Measurements from ENCODE around the gene CNGA2. TPM values are rescaled to one million over a fixed set of nuclear protein-coding genes. Genes with fewer than 3 reads are reported as not detected.

The CNGA2 gene
- total RNA-seq, 2 donors from 2014 or later, result not detected

DNA sequence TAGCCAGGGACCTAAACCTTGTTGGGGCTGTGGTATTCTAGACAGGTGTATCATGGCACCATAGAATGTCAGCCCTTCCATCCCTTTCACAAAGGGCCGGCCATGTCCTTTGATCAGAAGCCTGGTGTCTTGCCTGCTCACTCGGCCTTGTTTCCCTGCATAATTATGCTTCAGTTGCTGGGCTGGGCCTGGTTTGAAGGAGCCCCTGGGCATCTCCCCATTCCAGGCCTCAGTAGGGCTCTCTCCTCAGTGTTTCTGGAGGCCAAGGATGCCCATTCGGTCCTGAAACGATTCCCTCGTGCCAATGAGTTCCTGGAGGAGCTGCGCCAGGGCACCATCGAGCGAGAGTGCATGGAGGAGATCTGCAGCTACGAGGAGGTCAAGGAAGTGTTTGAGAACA, 34.8 kb upstream of the CNGA2 start:
- Histone ChIP-seq H3K9me3 (no peaks in the 10 kb centered on the region), H3K4me3 (no peak overlapping the region), H3K27me3 (no peaks in the 10 kb centered on the region), H3K36me3 (no peaks in the 10 kb centered on the region), H3K4me1 (no peaks in the 10 kb centered on the region), H3K27ac (no peak overlapping the region), H3K9ac (ENCODE audit: low read depth in 2 of 2, low read length in 2 of 2) (no peak overlapping the region)
- intact Hi-C loops (cut with DNase I), result no loop called here
- DNase-seq, result no peak
- TF ChIP-seq, protein P1, sequence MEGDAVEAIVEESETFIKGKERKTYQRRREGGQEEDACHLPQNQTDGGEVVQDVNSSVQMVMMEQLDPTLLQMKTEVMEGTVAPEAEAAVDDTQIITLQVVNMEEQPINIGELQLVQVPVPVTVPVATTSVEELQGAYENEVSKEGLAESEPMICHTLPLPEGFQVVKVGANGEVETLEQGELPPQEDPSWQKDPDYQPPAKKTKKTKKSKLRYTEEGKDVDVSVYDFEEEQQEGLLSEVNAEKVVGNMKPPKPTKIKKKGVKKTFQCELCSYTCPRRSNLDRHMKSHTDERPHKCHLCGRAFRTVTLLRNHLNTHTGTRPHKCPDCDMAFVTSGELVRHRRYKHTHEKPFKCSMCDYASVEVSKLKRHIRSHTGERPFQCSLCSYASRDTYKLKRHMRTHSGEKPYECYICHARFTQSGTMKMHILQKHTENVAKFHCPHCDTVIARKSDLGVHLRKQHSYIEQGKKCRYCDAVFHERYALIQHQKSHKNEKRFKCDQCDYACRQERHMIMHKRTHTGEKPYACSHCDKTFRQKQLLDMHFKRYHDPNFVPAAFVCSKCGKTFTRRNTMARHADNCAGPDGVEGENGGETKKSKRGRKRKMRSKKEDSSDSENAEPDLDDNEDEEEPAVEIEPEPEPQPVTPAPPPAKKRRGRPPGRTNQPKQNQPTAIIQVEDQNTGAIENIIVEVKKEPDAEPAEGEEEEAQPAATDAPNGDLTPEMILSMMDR (IDR thresholded peaks at IDR 0.05), result no peak

DNA sequence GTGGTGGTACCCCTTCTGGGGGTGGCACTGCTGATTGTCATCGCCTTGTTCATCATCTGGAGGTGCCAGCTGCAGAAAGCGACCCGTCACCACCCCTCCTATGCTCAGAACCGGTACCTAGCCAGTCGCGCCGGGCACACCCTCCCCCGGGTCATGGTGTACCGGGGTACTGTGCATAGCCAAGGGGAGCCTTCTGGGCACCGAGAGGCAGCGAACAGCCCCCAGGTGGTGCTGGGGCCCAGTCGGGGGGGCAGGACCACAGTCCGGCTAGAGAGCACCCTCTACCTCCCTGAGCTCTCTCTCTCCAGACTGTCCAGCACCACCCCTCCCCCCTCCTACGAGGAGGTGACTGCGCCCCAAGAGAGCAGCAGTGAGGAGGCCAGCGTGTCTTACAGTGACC, 34.0 kb upstream of the CNGA2 start:
- Histone ChIP-seq H3K9ac (ENCODE audit: low read depth in 2 of 2, low read length in 2 of 2) (no peak overlapping the region), H3K4me3 (no peak overlapping the region), H3K4me1 (no peaks in the 10 kb centered on the region), H3K27ac (no peak overlapping the region), H3K9me3 (no peaks in the 10 kb centered on the region), H3K36me3 (no peaks in the 10 kb centered on the region), H3K27me3 (no peaks in the 10 kb centered on the region)
- intact Hi-C loops (cut with DNase I), result no loop called here
- no peak for DNase-seq
- TF ChIP-seq, protein P1 (IDR thresholded peaks at IDR 0.05), result no peak

DNA sequence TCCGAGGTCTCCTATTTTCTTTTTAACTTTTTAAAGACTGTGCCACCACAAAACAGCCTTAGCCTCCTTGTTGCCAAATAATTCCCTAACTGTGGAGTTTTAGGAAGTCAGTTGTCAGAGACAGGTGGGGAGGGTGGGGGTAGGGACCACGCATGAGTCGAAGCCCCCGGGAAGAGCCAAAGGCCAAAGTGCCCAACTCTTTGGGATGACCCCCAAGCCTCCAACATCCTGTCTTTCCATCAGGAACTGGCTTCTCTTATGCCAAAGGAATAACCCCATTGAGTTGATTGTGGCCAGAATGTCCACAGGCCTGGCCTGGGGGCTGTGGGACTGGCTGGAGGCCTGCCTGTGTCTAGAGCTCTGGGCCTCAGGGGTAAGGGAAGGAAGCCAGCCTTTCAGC, 33.5 kb upstream of the CNGA2 start:
- intact Hi-C loops (cut with DNase I), result no loop called here
- no peak overlapping the region for H3K9ac ChIP-seq (ENCODE audit: low read depth in 2 of 2, low read length in 2 of 2)
- H3K4me3 ChIP-seq, result no peak overlapping the region
- H3K36me3 ChIP-seq, result no peaks in the 10 kb centered on the region
- H3K4me1 ChIP-seq, result no peaks in the 10 kb centered on the region
- no peak for DNase-seq
- H3K27ac ChIP-seq, result no peak overlapping the region
- TF ChIP-seq, protein P1 (IDR thresholded peaks at IDR 0.05), result no peak
- H3K9me3 ChIP-seq, result no peaks in the 10 kb centered on the region
- no peaks in the 10 kb centered on the region for H3K27me3 ChIP-seq

DNA sequence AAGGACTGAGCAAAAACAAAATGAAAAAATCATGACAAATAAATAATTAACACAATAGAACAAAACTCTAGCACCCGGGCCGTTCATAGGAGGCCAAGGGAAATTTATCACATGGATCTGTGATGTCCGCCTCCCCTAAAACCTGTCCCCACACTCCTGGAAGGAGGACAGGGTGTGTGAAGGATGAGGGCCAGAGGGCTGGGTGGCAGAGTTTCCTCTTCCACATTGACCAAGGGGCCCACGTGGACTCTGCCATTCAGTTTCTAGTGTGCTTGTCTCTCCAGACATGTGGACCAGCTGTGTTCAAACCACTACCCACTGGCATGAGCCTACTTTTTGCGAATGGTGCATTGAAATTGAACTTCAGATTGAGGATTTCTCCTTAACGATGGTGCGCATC, 33.0 kb upstream of the CNGA2 start:
- H3K27me3 ChIP-seq, result no peaks in the 10 kb centered on the region
- no peak overlapping the region for H3K4me3 ChIP-seq
- no peak for DNase-seq
- TF ChIP-seq, protein P1 (IDR thresholded peaks at IDR 0.05), result no peak
- intact Hi-C loops (cut with DNase I), result no loop called here
- no peak overlapping the region for H3K27ac ChIP-seq
- H3K9me3 ChIP-seq, result no peaks in the 10 kb centered on the region
- H3K4me1 ChIP-seq, result no peaks in the 10 kb centered on the region
- no peak overlapping the region for H3K9ac ChIP-seq (ENCODE audit: low read depth in 2 of 2, low read length in 2 of 2)
- H3K36me3 ChIP-seq, result no peaks in the 10 kb centered on the region

DNA sequence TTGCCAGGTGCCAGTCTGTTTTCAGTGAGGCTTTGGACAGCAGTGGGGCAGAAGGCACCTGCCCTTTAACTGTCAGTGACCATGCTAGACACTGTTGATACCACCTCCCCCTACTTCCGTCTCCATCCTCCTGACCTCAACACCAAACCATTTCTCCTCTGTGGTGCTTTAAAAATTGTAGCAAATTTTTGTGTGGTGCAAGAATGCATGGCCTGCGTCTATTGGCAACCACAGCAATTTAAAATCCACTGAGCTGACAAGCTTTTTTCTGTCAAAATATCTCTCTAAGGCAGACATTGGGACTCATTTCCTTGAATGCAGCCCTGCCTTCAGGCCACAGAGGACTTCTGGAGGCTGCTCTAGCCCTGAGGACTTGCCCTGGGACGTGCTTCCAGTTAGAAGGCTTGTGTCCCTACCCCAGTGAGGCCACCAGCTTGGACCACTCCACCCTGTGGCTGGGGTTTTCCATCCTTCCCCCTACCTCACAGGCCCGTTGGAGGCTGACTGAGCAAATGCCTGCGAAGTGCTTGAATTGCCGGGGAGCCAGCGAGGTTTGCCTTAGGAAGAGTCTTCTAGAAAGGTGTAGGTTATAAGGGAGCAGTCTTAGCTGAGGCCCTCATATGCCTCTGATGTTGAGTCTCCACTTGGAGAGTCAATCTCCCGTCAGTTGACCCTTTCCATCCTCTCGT, 32.4 kb upstream of the CNGA2 start:
- Histone ChIP-seq H3K36me3 (no peaks in the 10 kb centered on the region), H3K4me3 (no peak overlapping the region), H3K4me1 (no peaks in the 10 kb centered on the region), H3K9me3 (no peaks in the 10 kb centered on the region), H3K27ac (no peak overlapping the region), H3K9ac (ENCODE audit: low read depth in 2 of 2, low read length in 2 of 2) (no peak overlapping the region), H3K27me3 (no peaks in the 10 kb centered on the region)
- intact Hi-C loops (cut with DNase I), result no loop called here
- TF ChIP-seq, protein P1 (IDR thresholded peaks at IDR 0.05), result no peak
- no peak for DNase-seq
